HCT116 (cell line): ENCODE measurements around the gene ADAM30. TPM values are rescaled to one million over a fixed set of nuclear protein-coding genes. Genes with fewer than 3 reads are reported as not detected.

ENCODE experiments used
- ATAC-seq: fragments of 200-7000 bp; cut with Tn5 transposase; 2 replicates; pipeline ENCODE4 v1.9.1; 2020; ENCODE audit warnings: mild to moderate bottlenecking, moderate library complexity
- BruUV-seq: library from RNA; stranded (reverse); fragments of 400-500 nt; replicated peaks from 2 replicates; lab custom pipeline; 2021; lab: Mats Ljungman, UMichigan
- CTCF ChIA-PET: fragments of 300-600 bp; sonication (Branson Sonifier 250); formaldehyde crosslinking; loops from one replicate; lab custom pipeline; 2021; ENCODE audit warnings: antibody characterized with exemption; lab: Charles Lee
- POLR2A ChIA-PET: fragments of 300-600, 350-600 bp; sonication (Branson Sonifier 250); formaldehyde crosslinking; loops from one replicate; lab custom pipeline; 2021; ENCODE audit warnings: antibody characterized with exemption; lab: Charles Lee
- RAD21 ChIA-PET, 2 experiments: fragments of 300-600 bp; sonication (Branson Sonifier 250); formaldehyde crosslinking; loops; one replicate each; lab custom pipeline; 2023; ENCODE audit warnings: low total read pairs in 2 of 2; ENCODE audit not compliant: uncharacterized antibody in 2 of 2, unreplicated experiment in 2 of 2, low non-redundant PET in 1 of 2; lab: Charles Lee
- DNase-seq: peaks from one replicate; pipeline ENCODE4 v3.0.0-alpha.2; 2010; ENCODE audit warnings: low read depth, low spot score
- H2AFZ ChIP-seq: fragments of 200-600 bp; shearing (Covaris generic), sonication (generic); 2 replicates; pipeline ENCODE4 v1.6.1; 2017; ENCODE audit warnings: low read depth, mixed run types, mixed read lengths, antibody characterized with exemption, low read length; ENCODE audit not compliant: poor library complexity, severe bottlenecking
- H3K27ac ChIP-seq: 2 replicates; pipeline ENCODE4 v1.5.1; 2012; ENCODE audit warnings: low read depth, low read length
- H3K27me3 ChIP-seq: fragments of 200-600 bp; sonication (generic); 2 replicates; pipeline ENCODE4 v1.6.1; 2016; ENCODE audit warnings: mixed run types, low read length, mixed read lengths; ENCODE audit not compliant: insufficient read depth
- H3K36me3 ChIP-seq, 2 experiments: fragments of 200-500 bp in 1 of 2; fragments of 200-600 bp in 1 of 2; sonication (Bioruptor generic) in 1 of 2; sonication (generic) in 1 of 2; 2 replicates each; pipeline versions ENCODE4 v1.5.1 to v1.6.1; 2014 to 2016; ENCODE audit warnings: low read length in 2 of 2, inconsistent platforms in 1 of 2, mixed read lengths in 1 of 2, mixed run types in 1 of 2; ENCODE audit not compliant: insufficient read depth in 2 of 2, control insufficient read depth in 1 of 2
- H3K4me1 ChIP-seq, 2 experiments: fragments of 200-600 bp in 1 of 2; sonication (generic) in 1 of 2; 2 replicates each; pipeline versions ENCODE4 v1.5.1 to v1.6.1; 2012 to 2017; ENCODE audit warnings: low read length in 2 of 2, inconsistent platforms in 1 of 2, mild to moderate bottlenecking in 1 of 2, mixed read lengths in 1 of 2, mixed run types in 1 of 2, moderate library complexity in 1 of 2; ENCODE audit not compliant: insufficient read depth in 2 of 2, control insufficient read depth in 1 of 2
- H3K4me2 ChIP-seq: fragments of 200-600 bp; sonication (generic); 2 replicates; pipeline ENCODE4 v1.6.1; 2017; ENCODE audit warnings: mixed run types, low read length, mixed read lengths
- H3K4me3 ChIP-seq, 2 experiments: fragments of 200-600 bp in 1 of 2; sonication (generic) in 1 of 2; replicated peaks in 1 of 2; 2 replicates each; pipeline ENCODE4 v1.5.1; 2011 to 2016; ENCODE audit warnings: low read length in 2 of 2, control low read depth in 1 of 2, low read depth in 1 of 2, mild to moderate bottlenecking in 1 of 2, mixed read lengths in 1 of 2, mixed run types in 1 of 2
- H3K79me2 ChIP-seq: fragments of 200-600 bp; sonication (generic); 2 replicates; pipeline ENCODE4 v1.6.1; 2017; ENCODE audit warnings: mild to moderate bottlenecking, mixed run types, low read length, moderate library complexity, mixed read lengths; ENCODE audit not compliant: insufficient read depth
- H3K9ac ChIP-seq: fragments of 200-600 bp; sonication (generic); 2 replicates; pipeline ENCODE4 v1.6.1; 2016; ENCODE audit warnings: low read length, mixed read lengths
- H3K9me2 ChIP-seq: fragments of 200-600 bp; sonication (generic), shearing (Covaris generic); 2 replicates; pipeline ENCODE4 v1.6.1; 2017; ENCODE audit warnings: mixed run types, mild to moderate bottlenecking, moderate library complexity; ENCODE audit not compliant: insufficient read depth
- H3K9me3 ChIP-seq, 2 experiments: fragments of 200-500 bp in 1 of 2; fragments of 200-600 bp in 1 of 2; sonication (Bioruptor generic) in 1 of 2; sonication (generic) in 1 of 2; 2 replicates each; pipeline ENCODE4 v1.6.1; 2014 to 2017; ENCODE audit warnings: low read length in 2 of 2, mixed read lengths in 2 of 2, inconsistent platforms in 1 of 2, low read depth in 1 of 2, mild to moderate bottlenecking in 1 of 2, mixed run types in 1 of 2, moderate library complexity in 1 of 2; ENCODE audit not compliant: control insufficient read depth in 1 of 2, insufficient read depth in 1 of 2
- H4K20me1 ChIP-seq: fragments of 200-600 bp; sonication (generic), shearing (Covaris generic); 2 replicates; pipeline ENCODE4 v1.6.1; 2017; ENCODE audit warnings: mixed run types, mild to moderate bottlenecking, moderate library complexity; ENCODE audit not compliant: insufficient read depth
- CBX3 ChIP-seq: IDR thresholded peaks from 2 replicates; pipeline ENCODE4 v1.6.1; 2012; ENCODE audit warnings: low read depth
- ELF1 ChIP-seq: IDR thresholded peaks from 2 replicates; pipeline ENCODE4 v1.6.1; 2012; ENCODE audit warnings: low read depth, borderline replicate concordance
- EZH2phosphoT487 ChIP-seq: fragments of 200-600 bp; IDR thresholded peaks from 2 replicates; pipeline ENCODE4 v1.6.1; 2018; ENCODE audit warnings: antibody characterized with exemption, borderline replicate concordance
- MAX ChIP-seq: IDR thresholded peaks from 2 replicates; pipeline ENCODE4 v1.6.1; 2012
- POLR2AphosphoS5 ChIP-seq: IDR thresholded peaks from 2 replicates; pipeline ENCODE4 v1.6.1; 2011; ENCODE audit warnings: mild to moderate bottlenecking, low read depth, low read length, moderate library complexity
- SIN3A ChIP-seq: IDR thresholded peaks from 2 replicates; pipeline ENCODE4 v1.6.1; 2012; ENCODE audit warnings: low read depth
- SP1 ChIP-seq: IDR thresholded peaks from 2 replicates; pipeline ENCODE4 v1.6.1; 2012; ENCODE audit warnings: low read depth
- SRF ChIP-seq: IDR thresholded peaks from 2 replicates; pipeline ENCODE4 v1.6.1; 2012; ENCODE audit warnings: low read depth
- YY1 ChIP-seq: IDR thresholded peaks from 2 replicates; pipeline ENCODE4 v1.6.1; 2011; ENCODE audit warnings: low read length, low read depth, moderate library complexity, mild to moderate bottlenecking; ENCODE audit not compliant: insufficient replicate concordance; ENCODE audit errors: extremely low read depth
- intact Hi-C: fragments of 100-400 bp; cut with micrococcal nuclease; formaldehyde crosslinking; loops from 2 replicates; pipeline ENCODE4 v1.10.0; 2022
- total RNA-seq: library from RNA; stranded (reverse); gene quantifications from one replicate; pipeline ENCODE4 v1.2.1, GENCODE V29; 2021; ENCODE audit not compliant: unreplicated experiment
- TF ChIP-seq, protein P1 (sequence below): IDR thresholded peaks from 2 replicates; pipeline ENCODE4 v1.6.1; 2012; ENCODE audit warnings: low read depth

The ADAM30 gene
- total RNA-seq, 1 experiment from 2014 or later: not detected

- H3K27ac ChIP-seq: no peak overlapping the region
- intact Hi-C loops: no loop called here
- no peak overlapping the region for H3K4me2 ChIP-seq
- no peak for DNase-seq
- RAD21 ChIA-PET: no interaction called here
- no peaks in the 10 kb centered on the region for H3K4me1 ChIP-seq
- H3K9me2 ChIP-seq: no peaks in the 10 kb centered on the region
- POLR2A ChIA-PET: no interaction called here
- H2AFZ ChIP-seq: no peak overlapping the region
- BruUV-seq: no TSS peak
- no peak for ATAC-seq
- peaks cover 0 to 10% of the 10 kb centered on the region in 2 experiments; a peak in 1 of 4 replicates for H3K9me3 ChIP-seq
- H4K20me1 ChIP-seq: no peaks in the 10 kb centered on the region
- no peak for TF ChIP-seq YY1
- TF ChIP-seq CBX3: no peak
- no peak for TF ChIP-seq EZH2phosphoT487
- no peak for TF ChIP-seq POLR2AphosphoS5
- TF ChIP-seq ELF1: no peak
- no peak for TF ChIP-seq SRF
- TF ChIP-seq SP1: no peak
- TF ChIP-seq, protein P1, sequence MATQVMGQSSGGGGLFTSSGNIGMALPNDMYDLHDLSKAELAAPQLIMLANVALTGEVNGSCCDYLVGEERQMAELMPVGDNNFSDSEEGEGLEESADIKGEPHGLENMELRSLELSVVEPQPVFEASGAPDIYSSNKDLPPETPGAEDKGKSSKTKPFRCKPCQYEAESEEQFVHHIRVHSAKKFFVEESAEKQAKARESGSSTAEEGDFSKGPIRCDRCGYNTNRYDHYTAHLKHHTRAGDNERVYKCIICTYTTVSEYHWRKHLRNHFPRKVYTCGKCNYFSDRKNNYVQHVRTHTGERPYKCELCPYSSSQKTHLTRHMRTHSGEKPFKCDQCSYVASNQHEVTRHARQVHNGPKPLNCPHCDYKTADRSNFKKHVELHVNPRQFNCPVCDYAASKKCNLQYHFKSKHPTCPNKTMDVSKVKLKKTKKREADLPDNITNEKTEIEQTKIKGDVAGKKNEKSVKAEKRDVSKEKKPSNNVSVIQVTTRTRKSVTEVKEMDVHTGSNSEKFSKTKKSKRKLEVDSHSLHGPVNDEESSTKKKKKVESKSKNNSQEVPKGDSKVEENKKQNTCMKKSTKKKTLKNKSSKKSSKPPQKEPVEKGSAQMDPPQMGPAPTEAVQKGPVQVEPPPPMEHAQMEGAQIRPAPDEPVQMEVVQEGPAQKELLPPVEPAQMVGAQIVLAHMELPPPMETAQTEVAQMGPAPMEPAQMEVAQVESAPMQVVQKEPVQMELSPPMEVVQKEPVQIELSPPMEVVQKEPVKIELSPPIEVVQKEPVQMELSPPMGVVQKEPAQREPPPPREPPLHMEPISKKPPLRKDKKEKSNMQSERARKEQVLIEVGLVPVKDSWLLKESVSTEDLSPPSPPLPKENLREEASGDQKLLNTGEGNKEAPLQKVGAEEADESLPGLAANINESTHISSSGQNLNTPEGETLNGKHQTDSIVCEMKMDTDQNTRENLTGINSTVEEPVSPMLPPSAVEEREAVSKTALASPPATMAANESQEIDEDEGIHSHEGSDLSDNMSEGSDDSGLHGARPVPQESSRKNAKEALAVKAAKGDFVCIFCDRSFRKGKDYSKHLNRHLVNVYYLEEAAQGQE: no peak
- TF ChIP-seq SIN3A: no peak
- TF ChIP-seq MAX: no peak
- peaks cover 3 to 42% of the 10 kb centered on the region in 2 experiments; a peak in 3 of 4 replicates for H3K36me3 ChIP-seq
- H3K79me2 ChIP-seq: no peaks in the 10 kb centered on the region
- H3K9ac ChIP-seq: no peak overlapping the region
- no peak overlapping the region for H3K4me3 ChIP-seq
- H3K27me3 ChIP-seq: no peaks in the 10 kb centered on the region
- CTCF ChIA-PET: no interaction called here
Measured at GRCh38 chr1:119933397-119933796, 37.1 kb upstream of the ADAM30 start.
